ENCODE results near the gene RFX1.

Gene RFX1

GRCh38 chr19:13961826-13962698, 44.1 kb downstream of the RFX1 start:
- DNase-seq (ENCODE audit: low read depth in 2 of 3, low spot score in 2 of 3) = no peak

- no peak for DNase-seq (ENCODE audit: low read depth in 2 of 3, low spot score in 2 of 3)
These were observed 45.0 kb downstream of the RFX1 start for GRCh38 chr19:13960863-13961784.

GRCh38 chr19:13959962-13960862, 45.9 kb downstream of the RFX1 start:
- no peak for DNase-seq (ENCODE audit: low read depth in 2 of 3, low spot score in 2 of 3)

DNA sequence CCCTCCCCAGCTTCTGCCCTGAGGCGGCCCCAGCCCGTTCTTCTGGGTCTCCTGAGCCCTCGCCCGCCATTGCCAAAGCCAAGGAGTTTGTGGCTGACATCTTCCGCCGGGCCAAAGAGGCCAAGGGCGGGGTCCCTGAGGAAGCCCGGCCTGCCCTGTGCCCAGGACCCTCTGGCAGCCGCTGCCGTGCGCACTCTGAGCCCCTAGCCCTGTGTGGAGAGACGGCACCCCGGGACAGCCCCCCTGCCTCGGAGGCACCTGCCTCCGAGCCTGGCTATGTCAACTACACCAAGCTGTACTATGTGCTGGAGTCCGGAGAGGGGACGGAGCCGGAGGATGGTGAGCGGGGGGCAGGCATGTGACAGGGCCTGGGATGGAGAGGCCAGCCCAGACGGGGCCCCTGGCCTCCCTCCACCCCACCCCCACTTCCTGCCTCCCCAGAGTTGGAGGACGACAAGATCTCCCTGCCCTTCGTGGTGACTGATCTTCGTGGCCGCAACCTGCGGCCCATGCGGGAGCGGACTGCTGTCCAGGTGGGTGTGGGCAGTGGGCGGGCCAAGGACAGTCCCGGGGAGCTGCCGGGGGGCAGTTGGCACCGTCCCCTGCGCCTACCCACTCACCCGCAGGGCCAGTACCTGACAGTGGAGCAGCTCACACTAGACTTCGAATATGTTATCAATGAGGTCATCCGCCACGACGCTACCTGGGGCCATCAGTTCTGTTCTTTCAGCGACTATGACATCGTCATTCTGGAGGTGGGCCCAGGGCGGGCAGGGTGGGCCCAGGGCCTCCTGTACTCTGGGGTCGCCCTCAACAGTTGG, 46.8 kb downstream of the RFX1 start:
- no peak for DNase-seq (ENCODE audit: low read depth in 2 of 3, low spot score in 2 of 3)

GRCh38 chr19:13958043-13958442, 48.1 kb downstream of the RFX1 start:
- DNase-seq (ENCODE audit: low read depth in 2 of 3, low spot score in 2 of 3) = no peak

DNA sequence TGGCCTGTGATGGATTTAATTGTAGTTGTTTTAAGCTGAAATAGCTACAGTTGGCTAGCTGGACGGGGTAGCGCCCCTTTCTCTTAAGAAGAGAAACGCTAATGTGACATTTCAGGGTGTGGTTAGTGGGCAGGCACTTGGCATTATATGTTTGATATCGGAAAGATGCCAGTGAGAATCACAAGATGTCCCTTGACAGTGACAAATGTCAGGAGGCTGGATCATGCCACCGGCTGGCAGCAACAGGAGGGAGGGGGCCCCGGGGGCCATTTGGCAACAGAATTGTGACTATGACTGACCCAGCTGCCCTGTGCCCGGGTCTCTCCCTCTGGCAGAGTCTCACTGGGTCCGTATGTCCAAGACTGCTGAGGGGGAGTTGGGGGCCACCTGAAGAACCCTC, 49.1 kb downstream of the RFX1 start:
- DNase-seq (ENCODE audit: low read depth in 2 of 3, low spot score in 2 of 3) = no peak

DNA sequence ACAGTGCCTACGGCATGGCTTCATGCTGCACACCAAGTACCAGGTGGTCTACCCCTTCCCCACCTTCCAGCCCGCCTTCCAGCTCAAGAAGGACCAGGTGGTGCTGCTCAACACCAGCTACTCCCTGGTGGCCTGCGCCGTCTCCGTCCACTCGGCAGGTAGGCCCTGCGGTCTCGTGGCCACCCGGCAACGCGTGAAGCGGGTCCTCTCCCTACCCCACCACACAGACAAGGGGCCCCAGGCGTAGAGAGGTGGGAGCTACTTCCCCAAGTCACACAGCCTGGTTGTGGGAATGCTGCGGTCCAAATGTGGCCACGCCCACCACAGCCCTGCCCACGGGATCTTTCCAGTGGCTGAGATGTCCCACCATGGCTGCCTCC, 49.8 kb downstream of the RFX1 start:
- DNase-seq (ENCODE audit: low read depth in 2 of 3, low spot score in 2 of 3) = no peak

GRCh38 chr19:13955662-13956364, 50.3 kb downstream of the RFX1 start:
- DNase-seq (ENCODE audit: low read depth in 2 of 3, low spot score in 2 of 3) = no peak

GRCh38 chr19:13954185-13954584, 51.9 kb downstream of the RFX1 start:
- DNase-seq (ENCODE audit: low read depth in 2 of 3, low spot score in 2 of 3) = no peak

- no peak for DNase-seq (ENCODE audit: low read depth in 2 of 3, low spot score in 2 of 3)
These were observed 53.1 kb downstream of the RFX1 start for GRCh38 chr19:13952931-13953531.

DNA sequence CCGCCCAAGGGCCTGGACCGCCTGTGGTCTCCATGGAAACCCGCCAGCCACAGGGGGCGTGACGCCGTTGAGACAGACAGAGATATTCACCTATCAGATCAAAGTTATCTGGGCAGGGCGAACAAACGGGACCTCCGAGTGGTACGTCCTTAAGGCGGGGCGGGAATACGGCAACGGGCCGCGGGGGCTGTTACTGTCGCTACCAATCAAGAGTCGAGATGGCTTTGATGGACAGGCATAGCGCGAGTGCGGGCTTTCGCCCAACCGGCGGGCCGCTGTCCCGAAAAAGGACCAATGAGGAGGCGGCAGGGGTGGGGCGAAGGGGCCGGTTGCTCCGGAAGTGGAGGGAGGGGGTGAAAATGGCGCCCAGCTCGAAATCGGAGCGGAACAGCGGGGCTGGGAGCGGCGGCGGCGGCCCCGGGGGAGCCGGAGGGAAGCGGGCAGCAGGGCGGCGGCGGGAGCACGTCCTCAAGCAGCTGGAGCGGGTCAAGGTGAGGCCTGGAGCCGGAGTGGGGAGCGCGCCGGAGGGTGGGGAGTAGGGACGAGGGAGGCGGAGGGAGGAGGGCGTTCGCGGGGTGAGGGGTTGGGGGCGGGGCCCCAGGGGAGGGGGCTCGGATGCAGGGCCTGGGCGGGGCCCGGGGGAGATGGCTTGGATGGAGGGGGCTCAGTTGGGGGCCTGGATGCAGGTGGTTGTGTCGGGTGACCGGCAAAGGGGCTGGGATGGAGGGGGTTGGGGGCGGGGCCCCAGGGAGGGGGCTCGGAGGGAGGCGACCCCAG, 53.8 kb downstream of the RFX1 start, which contains the start of gene DCAF15:
TSS of gene DCAF15 (plus strand) at position 356 of the 777 bp plus-strand sequence. CDS start at position 360, 4 bp downstream.
- DNase-seq (ENCODE audit: low read depth in 2 of 3, low spot score in 2 of 3) = peak; percentile 91 to 96 (median 94)

- no peak for DNase-seq (ENCODE audit: low read depth in 2 of 3, low spot score in 2 of 3)
These were observed 54.3 kb downstream of the RFX1 start for GRCh38 chr19:13951799-13952153.

DNA sequence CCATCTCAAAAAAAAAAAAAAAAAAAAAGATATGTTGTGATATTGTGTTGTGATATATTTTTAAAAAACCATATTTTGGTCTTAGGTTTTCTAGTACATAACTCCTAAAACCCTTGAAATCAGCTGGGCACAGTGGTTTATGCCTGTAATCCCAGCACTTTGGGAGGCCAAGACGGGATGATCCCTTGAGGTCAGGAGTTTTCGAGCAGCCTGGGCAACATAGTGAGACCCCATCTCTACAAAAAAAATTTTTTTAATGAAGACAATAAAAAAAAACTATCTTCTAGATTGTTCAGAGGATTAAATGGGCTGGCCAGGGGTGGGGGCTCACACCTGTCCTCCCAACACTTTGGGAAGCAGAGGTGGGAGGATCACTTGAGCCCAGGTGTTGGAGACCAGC, 55.1 kb downstream of the RFX1 start:
- no peak for DNase-seq (ENCODE audit: low read depth in 2 of 3, low spot score in 2 of 3)

DNA sequence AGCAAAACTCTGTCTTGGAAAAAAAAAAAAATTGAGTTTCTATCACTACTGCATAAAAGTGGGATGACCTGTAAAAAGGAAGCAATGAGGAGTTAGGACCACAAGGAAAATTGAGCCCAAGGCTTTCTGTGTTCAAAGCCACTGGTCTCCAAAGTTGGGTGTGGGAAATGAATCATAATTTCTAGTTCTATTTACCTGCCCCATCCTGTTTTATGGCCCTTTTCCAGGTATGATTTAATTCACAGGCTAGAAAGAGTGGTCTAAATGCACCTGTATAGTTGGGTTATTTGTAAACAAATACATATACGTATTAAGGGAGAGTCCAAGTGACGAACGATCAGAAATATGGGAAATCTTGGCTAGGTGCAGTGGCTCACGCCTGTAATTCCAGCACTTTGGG, 59.7 kb downstream of the RFX1 start:
- DNase-seq (ENCODE audit: low read depth in 2 of 3, low spot score in 2 of 3) = no peak

GRCh38 chr19:13942023-13942684, 64.0 kb downstream of the RFX1 start:
- DNase-seq (ENCODE audit: low read depth in 2 of 3, low spot score in 2 of 3) = no peak

DNA sequence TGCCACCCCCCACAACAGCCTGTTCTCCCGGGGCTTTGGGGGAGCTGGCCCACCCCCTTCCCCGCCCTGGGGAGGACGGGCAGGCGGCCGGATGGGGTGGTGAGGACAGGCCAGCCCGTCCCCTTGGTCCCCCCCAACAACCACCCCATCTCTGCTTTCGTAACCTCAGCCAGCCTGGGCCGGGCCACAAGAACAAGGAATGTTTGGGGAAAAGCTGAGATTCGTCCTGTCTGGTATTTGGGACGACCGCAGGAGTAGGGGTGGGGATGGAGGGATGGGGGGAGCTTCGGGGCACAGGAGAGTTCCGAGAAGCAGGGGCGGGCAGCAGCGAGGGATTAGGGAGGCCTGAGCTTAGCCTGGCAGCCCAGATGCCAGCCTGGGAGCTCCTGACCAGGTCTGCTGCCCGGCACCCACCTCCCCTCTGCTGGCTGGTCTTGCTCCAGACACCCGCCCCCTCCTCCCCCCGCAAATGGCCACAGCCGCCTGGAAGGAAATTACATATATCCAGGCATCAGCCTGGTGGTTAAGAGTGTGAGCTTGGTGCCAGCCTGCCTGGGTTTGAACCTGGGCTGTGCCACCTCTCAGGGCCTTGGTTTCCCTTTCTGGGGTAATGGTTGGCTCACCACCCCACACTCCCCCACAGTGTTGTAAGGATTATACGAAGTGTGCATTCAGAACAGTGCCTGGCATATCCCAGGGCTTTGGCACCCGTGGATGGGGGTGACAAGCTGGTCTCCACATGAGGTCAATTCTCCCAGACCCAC, 67.6 kb downstream of the RFX1 start, which contains the start of gene PODNL1:
TSS of gene PODNL1 (minus strand) at position 117 of the 764 bp plus-strand sequence. CDS start 236 bp downstream, outside the sequence.
- no peak for DNase-seq (ENCODE audit: low read depth in 2 of 3, low spot score in 2 of 3)
